HuH-7.5 (cell line): ENCODE data around the gene LAPTM5.

Source experiments
- DNase-seq: peaks from one replicate; pipeline ENCODE4 v3.0.0; 2011; ENCODE audit warnings: low spot score

LAPTM5 gene

DNA sequence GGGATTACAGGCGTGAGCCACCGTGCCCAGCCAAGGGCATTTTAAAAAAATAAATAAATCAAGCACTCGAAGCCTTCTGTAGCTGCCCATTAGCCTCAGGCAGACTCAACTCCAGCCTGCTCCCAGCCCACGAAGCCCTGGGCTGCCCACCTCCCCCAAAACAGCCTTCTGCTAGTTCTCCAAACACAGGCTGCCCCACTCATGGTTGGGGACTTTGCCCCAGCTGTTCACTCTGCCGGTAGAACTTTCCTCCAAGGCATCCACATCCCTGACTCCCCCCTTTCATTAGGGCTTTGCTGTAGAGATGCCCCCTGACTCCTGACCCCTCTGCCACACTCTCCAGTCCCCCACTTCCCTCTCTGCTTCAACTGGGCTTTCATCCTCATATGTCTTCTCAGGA lies 29.7 kb upstream of the LAPTM5 start:
- DNase-seq: no peak

DNA sequence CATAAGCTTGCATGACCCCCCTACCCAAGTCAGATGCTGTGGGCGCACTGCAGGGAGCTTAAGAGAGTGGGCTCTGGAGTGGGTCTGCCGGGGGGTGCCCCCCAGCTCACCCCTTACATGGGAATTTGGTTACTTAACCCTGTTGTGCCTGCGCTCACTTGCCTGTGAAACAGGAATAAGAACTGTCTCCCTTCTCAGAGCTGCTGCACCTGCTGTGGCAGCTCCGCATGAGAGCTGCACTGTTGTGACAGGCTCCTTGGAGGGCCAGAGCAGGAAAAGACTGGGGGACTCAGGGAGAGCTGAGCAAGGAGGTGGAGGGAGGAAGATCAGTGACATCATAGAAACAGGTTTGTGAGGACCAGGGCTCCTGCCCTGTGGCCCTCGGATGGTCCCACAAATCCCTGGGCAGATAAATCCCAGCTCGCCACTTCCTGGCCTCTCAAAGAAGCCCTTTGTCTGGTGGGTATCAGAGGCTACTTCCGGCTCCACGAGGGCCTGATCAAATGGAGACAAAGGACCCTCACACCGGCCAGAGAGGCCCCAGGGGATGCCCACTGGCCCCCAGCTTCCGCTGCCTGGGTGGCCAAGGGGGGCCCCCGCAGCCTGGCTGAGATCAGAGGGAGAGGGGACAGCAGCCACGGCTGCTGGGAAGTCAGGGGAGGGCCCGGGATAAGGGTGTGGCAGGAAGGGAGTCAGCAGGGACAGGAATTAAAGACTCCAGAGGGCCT lies 28.9 kb upstream of the LAPTM5 start:
- no peak for DNase-seq

DNA sequence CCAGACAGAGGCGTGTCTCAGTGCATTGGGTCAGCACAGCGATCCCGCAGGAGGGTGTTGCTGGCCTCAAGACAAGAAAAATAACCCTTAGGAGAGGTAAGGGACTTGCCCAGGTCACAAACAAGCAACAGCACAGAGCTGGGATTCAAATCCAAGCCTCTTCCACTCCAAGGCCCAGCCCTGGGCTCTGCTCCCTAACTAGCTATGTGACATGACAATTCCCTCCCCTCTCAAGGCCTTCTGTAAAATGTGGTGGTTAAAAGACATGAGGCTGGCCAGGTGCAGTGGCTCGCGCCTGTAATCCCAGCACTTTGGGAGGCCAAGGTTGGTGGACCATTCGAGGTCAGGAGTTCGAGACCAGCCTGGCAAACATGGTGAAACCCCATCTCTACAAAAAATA lies 28.1 kb upstream of the LAPTM5 start:
- DNase-seq: no peak

DNA sequence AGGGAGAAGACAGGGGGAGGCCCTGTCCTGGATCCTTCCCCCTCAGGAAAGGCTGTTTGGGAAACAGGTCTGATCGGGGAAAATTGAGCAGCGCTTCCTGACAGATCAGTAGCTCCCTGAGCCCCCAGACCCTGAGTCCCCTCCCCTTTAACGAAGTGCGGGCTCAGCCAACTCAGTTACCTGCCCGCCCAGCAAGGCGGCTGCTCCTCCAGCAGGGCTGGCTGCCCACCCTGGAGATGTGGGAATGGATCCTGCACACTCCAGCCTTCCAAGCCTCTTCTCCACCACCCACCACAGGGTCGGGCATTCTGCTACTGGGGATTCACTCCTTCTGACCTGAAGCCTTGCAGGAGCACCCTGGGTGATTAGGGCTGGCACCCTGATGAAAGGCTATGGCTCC lies 27.6 kb upstream of the LAPTM5 start:
- DNase-seq: no peak

DNA sequence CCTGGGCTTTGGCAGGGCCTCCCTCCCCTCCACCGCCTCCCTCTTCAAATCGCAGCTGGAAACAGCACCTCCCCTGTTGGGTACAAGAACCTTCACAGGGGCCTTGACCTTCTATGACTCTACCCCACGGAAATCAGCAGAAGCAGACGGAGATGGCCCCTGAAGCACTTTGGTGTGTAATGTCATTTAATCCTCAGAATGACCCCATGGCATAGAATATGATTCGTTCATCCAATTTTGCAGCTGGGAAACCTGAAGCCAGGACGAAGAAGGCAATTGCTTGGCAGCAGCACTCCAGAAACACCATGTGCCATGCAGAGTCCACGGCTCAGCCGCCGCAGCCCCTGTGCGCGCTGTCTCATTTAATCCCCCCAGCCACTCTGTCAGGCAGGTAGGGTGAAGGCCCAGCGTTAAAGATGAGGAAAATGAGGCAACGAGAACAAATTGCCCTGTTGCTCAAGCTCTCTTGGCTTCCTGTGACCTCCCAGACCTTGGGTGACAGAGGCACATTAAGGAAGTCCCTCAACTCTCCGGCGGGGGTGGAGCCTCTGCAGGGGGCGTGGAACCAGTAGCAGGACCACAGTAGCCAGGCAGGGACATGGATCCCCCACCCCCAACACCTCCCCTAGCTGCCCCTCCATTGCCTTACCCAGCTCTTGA lies 25.8 kb upstream of the LAPTM5 start:
- peak; percentile 32 for DNase-seq

DNA sequence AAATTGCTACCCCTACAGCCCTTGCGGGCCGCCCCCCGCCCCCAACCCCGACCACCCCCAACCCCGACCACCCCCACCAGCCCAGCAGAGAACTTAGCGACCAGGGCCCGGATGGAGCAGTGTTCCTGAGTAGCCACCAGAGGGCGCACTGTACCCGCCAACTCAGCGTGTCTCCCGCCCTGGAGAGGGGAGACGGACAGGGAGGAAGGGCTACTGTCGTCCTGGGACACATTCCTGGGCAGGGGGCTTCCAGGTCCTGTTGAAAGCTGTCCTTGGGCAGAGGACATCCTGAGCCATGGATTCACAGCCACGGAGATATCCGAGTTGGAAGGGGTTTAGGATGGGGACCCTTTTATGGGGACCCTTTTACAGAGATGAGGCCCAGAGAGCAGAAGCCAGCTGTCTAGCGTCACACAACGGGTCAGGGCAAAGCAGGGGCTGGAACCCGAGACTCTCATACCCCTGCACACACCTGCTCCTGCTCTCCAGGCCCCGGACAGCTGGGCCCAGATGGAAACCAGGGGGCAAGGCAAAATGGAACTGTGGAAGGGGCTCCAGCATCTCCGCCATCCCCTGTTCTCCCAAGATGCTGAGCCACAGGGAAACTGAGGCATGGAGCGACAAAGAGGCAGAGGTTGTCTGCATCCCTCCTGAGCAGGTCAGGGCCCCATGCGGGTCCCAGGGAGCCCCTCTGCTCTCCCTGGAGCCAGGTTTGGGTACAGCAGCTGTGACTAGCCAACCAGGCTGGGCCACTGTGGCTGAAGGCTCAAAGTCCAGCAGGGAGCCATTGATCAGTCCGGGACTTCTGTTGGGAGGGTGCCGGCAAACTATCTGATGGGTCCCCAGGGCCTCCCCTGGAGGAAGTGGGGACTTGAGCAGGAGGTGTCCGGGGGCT lies 25.0 kb upstream of the LAPTM5 start:
- peak; percentile 94 for DNase-seq

DNA sequence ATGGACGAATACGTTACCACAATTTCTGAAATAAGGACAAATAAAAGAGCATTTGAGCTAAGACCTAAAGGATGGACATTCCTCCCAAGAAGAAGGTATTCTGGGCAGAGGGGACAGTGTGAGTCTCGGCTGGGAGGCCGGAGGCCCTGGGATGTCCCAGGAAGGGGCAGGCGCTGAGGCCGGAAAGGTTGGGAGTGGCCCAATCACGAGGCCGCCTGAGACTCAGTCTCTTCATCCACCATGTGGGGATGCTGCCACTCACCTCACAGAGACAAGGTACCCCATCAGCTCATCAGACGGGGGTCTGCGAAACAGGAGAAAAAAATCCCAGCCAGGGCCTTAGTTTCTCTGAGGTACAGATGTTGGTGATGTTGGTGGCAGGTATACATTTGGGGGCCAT lies 24.3 kb upstream of the LAPTM5 start:
- DNase-seq: no peak

DNA sequence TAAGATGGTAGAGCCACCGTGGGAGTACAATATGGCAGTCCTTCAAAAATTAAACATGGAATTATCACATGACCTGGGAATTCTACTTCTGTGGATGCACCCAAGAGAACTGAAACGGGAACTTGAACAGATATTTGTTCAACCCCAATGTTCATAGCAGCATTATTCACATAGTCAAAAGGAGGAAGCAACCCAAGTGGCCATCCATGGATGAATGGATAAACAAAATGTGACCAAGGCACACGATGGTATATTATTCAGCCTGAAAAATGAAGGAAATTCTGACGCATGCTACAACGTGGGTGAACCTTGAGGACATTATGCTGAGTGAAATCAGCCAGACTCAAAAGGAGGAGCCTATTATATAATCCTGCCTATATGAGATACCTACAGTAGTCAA lies 22.8 kb upstream of the LAPTM5 start:
- DNase-seq: no peak

DNA sequence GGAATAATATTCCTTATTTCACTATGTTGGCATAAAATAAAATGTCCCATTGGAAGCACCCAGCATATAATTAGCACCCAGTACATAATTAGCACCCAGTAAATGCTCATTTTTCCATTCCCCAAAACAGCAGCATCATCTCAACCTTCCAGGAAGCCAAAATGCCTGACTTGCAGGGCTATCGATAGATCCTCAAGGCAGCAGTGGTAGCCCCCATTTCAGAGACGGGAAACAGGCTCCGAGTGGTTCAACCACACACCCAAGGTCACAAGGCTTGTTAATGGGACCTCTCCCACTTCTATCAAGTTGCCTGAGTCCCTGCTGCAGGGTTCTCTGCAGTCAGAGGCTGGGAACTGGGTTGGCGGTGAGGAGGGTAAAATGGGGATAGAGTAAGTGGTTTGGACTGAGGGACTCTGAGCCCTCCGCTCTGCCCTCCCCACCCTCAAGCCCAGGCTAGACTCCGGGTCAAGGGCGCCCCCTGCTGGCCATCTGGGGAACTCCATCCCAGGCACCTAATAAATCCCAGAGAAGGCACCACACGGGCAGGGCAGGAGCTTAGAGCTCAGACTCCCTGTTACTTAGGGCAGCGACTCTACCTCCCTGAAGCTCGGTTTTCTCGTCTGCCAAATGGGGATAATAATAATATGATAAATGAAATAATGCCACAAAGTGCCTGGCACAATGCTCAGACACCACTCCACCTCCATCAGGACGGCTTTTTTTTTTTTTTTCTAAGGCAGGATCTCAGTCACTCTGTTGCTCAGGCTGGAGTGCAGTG lies 21.9 kb upstream of the LAPTM5 start:
- DNase-seq: peak; percentile 80

DNA sequence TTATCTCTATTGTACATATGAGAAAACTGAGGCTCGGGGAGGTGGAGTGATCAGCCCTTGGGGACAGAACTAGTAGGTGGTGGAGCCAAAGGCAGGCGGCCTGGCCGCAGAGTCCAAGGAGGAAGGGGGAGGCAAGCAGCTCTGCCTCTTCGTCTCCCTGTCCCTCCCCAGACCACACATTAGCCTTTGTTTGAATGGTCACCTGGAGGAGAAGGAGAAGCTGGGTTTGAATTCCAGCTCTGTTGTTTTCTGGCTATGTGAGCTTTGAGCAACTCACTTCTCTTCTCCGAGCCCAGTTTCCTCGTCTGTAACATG lies 21.4 kb upstream of the LAPTM5 start:
- no peak for DNase-seq

DNA sequence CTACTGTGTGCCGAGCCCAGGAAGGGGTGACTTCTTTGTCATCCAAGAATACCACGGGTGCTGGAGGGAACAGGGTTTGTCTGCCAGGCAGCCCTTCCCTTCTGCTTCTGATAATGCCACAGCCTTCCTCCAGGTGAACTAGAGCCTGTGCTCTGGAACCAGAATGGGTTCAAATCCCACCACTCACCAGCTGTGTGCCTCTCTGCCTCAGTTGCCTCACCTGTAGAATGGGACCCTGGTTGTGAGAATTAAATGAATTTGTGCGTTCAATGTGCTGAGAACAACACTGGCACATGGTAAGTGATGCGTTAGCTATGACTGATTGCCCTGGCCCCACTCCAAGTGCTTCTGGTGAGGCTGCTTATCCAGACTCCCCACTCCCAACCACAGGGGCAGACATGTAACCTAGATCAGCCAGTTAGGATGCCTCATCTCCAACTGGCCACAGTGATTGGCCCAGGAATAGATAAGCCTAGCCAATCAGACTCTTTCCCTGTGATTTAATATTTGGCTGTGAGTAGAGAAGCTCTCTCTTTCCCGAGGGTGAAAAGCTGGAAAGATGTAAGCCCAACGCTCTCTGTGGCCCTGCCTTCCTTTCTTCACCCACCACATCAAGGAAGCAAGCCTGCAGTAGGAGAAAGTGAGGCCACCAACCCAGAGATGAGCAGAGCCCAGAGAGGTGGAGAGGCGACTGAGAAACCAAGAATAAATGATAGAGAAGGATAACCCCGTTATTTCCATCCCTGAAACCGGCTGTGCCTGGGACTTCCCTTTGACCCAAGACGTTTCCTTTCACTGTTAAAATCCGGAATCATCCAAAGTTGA lies 20.8 kb upstream of the LAPTM5 start:
- no peak for DNase-seq

DNA sequence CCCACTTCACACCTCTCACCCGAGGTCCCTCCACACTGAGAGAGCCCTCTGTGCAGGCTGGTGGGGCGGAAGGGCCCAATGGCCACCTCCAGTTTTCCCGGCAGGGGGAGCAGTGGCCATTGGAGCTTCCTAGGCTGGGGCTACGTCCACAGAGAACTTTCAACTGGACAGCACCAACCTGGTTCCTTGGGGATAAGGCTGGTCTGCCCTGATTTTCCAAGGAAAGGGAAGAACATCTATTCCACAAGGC lies 20.3 kb upstream of the LAPTM5 start:
- peak; percentile 59 for DNase-seq

DNA sequence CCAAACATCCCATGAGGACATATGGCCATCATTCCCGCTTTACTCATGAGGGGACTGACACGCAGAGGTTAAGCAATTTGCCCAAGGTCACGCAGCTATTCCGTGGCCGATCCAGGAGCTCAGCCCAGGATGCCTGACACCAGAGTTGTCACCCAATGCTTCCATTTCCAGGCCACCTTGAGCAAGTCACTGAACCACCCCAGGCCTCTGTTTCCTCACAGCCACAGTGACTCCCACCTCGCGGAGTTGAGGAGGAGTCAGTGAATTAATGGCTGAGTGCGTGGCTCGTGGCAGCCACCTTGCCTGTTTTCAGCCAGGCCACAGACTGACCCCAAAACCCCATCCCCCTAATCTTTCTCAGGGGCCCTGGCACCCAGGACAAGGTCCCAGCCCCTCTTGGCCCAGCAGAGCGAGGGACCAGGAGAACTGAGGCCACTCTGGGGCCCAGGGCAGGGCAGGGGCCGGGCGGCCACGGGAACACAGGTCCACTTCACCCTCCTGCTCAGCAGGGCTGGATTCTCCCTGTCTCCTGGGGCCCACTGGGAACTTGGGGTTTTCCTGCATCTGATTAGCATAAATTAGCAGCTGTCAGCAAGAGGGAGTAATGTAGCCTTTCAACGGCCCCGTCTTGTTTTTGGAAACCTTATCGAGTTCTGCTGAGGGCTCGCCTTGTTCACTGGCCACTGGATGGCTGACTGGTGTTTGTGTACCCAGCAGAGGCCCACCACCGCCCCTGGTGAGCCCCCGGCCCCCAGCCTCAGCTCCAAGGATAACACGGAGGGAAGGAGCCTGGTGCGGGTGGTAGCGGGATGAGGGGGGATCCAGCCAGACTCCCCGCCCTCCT lies 19.7 kb upstream of the LAPTM5 start:
- no peak for DNase-seq

DNA sequence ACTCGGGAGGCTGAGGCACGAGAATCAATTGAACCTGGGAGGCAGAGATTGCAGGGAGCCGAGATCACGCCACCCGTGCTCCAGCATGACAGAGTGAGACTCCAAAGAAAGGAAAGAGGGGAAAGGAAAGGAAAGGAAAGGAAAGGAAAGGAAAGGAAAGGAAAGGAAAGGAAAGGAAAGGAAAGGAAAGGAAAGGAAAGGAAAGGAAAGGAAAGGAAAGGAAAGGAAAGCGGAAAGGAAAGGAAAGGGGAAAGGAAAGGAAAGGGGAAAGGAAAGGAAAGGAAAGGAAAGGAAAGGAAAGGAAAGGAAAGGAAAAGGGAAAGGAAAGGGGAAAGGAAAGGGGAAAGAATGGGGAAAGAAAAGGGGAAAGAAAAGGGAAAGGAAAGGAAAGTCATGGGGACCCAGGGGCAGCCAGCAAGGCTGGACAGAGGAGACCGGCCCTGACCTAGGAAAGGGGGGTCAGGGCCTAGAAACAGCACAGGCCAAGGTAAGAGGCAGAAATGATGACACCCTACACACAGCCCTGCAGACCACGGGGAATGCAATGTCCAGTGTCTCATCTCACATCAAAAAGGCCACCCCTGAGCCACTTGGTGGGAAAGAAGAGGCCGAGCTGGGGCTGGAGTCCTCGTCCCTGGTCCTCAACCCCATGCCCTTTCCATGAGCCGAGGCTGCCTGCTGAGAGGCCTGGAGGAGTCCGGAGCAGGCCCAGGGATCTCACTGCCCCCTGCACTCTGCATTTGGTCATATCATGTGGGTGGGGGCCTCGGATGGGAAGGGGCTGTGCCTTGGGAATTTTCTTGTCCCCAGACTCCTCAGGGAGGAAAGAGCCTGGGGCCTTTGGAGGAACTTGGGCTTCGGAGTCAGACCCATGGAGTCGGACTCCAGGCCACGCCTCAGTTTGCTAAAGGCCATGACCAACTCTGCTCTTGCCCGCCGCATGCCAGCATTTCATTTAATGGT lies 18.8 kb upstream of the LAPTM5 start:
- no peak for DNase-seq

DNA sequence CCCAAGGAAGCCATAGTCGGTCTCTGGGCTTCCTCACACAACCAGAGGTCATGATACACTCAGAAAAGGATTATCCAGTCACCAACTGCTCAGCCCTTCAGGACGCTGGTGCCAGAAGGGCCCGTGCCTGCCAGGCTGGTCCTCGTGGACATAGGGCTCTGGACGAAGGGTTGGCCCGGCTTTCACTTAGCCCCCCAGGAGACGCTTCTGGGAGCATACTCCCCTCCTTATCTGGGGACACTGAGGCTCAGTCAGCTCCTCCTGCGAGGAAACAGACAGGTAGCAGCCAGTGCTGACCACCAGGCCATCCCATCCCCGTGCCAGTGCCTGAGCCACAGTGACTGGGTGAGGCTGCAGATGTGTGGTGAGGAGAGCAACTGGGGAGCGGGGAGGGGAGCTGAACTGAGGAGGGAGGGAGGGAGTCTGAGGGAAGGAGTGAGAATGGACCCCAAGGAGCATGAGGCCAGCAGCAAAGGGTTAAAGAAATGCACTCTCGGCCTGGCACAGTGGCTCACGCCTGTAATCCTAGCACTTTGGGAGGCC lies 17.9 kb upstream of the LAPTM5 start:
- no peak for DNase-seq

DNA sequence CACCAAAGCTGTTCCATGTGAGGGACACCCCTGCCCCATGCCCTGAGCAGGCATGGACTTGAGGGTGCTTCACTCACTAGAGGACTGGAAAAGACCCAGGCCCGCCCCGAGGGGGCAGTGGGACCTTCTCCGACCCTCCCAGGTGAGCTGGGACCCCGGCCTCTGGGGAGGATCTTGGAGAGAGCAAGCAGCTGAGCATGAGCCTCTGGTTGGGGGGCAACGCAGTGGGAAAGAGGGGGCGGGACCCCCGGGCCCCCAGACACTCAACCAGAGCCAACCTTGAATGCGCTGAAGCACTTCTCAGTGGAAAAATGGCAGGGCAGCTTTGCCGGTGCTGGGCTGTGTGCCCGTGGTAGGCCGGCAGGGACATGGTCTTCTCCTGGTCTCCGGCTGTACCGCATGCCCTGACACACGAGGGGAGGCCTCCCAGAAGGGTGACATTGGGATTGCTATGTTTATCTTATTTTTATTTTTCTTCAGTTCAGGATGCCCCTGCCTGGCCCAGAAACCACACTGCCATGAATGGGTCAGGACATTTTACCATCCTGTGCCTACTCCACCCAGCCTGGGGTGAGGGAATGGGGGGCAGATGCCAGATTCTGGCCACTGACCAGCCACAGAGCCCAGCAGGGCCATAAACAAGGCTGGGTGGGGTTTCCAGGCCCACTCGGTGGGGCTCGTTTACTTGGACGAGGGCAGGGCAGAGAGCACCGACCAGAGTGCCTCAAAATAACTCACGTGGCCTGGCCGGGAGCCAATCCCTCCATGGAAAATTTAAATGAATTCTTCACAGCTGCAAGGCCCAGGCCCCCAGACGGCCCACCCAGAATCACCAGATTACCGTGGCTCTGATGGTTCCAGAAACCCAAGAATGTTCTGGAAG lies 17.2 kb upstream of the LAPTM5 start:
- no peak for DNase-seq

DNA sequence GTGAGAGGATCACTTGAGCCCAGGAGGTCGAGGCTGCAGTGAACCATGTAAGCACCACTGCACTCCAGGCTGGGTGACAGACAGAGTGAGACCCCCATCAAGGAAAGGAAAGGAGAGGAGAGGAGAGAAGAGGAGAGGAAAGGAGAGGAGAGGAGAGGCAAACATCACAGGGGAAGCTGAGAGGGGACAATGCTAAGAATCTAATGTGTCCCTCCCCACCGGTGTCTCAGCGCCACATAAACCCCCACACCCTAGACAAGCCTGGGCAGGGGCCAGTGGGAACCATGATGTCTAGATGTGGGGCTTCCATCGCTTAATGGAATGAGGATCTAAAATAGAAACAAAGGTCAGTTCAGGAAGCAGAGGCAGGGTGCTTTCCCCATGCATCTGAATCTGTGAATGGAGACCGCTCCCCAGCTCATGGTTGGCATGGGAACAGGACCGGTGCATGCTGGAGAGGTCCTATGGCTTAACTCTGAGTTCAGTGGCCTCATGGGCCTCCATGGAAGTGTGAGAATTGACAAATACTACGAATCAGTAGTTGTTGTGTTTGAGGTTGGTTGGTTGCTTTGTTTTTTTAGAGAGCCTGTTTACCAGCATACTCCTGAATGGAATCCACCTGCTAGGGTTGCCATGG lies 16.3 kb upstream of the LAPTM5 start:
- DNase-seq: no peak

DNA sequence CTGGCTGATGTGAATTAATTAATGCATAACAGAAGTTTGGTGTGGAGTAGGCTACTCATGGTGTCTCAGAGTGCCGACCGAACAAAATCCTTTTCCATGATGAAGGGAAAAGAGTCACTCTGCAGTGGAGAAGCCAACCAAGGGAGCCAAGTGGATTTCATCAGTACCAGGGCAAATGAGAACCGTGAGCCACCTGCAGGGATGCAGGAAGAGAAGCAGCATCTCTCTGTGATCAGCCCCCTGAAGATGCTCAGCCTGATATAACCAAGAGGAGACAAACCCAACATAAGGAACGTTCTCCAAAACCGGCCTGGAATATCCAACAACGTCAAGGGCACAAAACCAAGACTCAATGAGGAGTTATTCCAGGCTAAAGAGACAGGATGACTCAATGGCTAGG lies 13.4 kb upstream of the LAPTM5 start:
- no peak for DNase-seq
